ENCODE data around the gene AK4.

AK4 gene

DNA sequence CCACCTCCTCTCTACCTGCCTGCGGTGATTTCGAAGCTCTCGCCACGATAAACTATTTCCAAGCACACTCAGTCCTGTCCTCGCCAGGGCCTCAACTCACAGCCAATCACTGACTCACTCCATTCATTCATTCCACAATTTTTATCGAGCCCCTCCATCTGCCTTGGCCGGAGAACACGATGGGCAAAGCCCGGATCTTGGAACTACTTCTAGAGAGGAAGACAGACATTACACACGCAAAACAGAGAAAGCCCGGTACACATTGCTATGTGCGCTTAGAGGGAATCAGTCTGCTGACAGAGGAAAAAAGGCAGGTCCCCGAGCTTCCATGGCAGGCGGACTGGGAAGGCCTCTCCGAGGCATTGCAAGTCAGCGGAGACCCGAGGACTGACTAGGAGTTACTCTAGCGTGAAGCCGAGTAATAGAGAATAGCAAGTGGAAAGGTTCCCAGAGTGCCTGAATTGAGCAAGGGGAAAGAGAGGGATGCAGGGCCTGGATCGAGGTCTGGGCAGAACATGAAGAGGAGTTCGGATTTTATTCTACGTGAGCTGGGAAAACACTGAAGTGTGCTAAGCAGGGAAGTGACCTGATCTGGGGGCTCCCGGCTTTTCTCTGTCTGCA lies 107.1 kb downstream of the AK4 start:
- peak; percentile 82 for DNase-seq

DNA sequence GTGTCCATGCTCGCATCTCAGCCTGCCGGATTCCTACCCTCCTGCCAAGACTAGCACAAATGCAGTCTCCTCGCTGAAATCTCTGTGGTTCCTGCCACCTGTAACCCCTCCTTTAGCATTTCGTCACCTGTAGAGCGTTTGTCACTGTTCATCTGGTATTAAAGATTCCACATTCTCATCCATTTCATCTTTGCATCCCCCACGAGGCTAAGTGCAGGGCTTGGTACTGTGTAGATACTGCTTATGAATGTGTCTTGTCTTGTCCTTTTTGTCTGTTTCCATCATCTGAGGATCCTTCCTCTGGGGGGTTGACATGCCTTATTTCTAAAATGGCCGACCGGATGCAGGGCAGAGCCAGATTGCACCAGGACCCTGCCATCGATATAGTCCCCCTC lies 107.7 kb downstream of the AK4 start:
- DNase-seq: peak; percentile 70

DNA sequence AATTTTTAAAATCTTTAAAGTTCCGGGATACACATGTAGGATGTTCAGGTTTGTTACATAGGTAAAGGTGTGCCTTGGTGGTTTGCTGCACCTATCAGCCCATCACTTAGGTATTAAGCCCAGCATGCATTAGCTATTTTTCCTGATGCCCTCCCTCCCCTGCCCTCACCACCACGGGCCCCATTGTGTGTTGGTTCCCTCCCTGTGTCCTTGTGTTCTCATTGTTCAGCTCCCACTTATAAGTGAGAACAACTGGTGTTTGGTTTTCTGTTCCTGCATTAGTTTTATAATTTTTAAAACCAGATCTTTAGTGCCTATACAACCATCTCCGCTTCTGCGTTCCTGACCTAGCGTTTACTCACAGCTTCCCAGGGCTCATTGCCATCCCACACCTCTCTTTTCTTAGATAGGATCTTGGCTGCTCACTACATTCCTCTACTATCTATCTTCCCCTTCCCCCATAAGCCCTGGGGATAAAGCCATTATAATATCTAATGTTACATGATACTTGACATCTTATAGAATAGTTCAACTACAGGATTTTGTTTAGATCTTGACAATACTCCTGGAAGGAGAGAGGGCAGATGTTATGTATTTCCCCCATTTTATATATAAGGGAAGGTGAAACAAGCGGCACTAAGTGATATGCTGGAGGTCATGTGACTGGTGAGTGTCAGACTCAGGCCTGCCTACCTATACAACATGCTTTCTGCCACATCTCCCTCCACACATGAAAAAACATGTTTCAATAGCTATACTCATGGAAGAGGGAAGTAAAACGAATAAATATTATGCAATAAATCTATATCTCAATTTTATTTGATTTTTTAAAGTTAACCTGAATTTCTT lies 109.1 kb downstream of the AK4 start:
- no peak for DNase-seq

GRCh38 chr1:65258106-65258505 lies 110.1 kb downstream of the AK4 start:
- no peak for DNase-seq

DNA sequence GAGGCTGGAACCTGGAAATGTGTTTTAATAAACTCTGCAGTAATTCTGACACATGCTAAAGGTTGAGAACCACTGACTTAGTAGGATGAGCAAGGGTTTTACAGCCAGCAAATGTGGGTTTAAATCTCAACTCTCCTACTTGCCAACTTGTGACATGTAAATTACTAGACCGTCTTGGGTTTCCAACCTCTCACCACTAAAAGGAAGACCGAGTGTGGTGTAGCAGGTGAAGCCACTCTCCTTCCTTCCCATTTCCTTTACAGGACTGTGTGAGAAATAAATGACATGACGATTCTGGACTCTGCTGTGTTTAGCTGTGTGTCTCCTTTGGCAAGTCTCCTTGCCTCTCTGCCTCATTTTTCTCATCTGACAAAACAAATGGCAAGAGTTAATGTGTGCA lies 111.8 kb downstream of the AK4 start:
- DNase-seq: peak; percentile 35

DNA sequence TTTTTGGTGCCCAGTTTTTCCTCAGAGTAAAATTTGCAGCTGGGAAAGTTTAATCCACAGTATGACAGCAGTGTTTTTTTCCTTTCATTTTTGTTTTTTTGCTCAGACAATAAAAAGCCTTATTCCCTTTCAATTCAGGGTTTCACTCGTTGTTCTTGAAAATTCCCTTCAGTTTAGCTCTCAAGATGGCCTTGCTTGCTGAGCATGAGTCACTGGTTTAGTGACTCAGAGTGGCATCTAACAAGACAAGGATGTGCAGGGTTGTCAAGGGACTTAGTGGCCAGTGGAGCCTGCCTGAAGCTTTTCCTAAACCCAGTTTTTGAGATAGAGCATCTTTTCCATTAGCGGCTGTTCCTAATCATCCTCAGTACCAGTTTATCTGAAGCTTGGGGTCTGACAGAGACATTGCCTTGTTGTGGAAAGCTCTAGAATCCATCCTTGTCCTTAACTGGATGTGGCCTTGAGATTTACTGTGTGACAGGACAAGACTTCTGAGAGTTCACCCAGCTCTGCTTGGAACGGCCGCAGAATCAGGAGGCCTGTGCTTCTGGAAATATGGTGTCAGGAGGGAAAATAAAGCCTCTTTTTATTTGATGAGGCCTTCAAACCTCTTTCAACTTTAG lies 113.0 kb downstream of the AK4 start:
- DNase-seq: peak; percentile 91

DNA sequence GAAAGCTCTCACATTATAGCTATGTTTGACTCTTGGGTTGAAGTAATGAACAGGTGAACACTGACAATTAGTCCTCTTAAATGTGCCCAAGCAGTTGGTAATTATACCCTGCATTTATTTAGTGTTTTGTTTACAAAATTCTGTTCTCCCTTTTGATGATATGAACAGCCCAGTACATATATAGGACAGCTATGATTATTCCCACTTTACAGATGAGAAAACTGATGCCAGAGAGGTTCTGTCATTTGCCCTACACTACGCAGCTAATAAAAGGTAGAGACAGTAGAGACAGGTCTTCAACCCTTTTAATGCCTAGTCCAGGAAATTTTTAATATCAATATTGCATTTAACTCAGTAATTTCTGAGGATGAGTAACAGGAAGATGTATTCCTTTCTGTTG lies 115.3 kb downstream of the AK4 start:
- no peak for DNase-seq

DNA sequence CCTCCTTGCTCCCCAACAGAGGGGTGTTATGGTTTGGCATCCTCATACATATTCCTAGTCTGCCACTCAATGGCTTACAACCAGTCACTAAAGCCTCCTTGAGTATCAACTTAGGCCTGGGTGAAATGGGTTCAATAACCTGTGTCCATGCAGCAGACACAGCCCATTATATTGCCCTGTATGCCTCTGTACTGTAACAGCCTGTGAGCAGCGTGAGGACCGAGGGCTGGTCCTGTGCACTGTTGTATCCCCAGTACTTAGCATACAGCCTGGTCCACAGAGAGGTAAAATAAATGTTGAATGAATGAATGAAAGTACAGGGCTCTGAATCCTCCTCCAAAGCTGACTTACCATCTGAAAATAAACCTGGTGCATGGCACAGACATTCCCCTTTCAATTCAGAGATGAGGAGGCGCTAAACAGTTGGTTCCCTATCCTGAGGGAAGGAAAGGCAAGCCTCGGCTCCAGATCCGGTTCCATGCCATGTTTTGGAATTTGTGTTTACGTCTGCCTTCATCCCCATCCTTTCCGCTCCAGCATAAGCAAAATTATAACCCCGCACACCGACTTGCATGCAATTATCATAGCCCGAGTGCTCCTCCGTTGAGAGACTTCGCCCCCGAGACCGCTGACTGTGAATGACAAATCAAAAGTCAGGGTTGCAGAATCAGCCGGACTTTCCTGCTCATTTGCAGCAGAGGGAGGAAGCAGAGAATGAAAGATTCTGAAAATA lies 116.4 kb downstream of the AK4 start:
- DNase-seq: peak; percentile 65

DNA sequence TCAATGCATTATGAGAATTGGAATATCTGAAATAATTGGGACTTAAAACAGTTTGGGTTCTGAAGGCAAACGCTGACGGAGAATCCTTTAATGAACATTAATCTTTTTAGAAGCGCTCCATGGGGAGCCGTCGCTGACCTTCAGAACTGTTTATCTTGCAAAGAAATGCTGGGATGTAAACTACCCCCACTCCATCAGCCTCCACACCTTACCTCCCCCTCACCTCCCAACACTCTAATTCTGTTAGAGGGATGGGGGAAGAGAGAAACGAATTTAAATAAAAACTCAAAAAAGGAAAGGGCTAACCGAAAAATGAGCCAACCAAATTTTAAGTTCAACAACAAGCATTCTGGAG lies 117.3 kb downstream of the AK4 start:
- DNase-seq: peak; percentile 49

DNA sequence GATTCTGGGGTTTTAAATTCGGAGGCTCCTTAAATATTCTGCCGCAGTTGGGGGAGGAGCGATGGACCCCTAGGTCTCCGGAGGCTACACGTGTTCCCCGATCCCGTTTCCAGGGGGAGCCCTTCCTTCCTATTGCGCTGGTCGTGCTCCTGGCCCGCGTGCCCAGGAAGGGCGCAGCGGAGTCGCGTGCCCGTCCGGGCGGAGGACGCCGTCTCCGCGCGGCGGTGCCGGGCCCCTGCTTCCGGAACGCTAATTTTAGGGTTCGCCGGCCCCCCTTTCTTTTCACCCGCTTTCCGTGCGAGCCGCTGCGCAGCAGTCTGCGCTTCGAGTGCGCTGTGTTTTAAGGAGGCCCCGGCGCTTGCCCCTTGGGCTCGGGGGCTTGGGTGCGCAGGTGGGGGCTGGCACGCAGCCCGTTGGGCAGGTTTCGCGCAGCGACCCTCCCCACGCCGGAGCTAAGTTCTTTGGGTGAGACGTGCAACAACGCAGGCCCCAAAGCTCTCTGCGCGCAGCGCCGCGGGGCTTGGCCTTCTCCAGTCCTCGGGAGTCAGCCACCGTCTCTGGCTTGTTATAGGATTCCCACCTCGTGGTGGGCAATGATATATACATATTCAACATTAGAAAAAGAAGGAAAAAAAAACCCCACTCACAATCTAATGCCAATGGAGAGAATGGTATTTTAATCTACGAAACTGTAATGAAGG lies 117.8 kb downstream of the AK4 start:
- peak; percentile 81 for DNase-seq

GRCh38 chr1:65266476-65266875 lies 118.5 kb downstream of the AK4 start:
- peak; percentile 50 for DNase-seq

DNA sequence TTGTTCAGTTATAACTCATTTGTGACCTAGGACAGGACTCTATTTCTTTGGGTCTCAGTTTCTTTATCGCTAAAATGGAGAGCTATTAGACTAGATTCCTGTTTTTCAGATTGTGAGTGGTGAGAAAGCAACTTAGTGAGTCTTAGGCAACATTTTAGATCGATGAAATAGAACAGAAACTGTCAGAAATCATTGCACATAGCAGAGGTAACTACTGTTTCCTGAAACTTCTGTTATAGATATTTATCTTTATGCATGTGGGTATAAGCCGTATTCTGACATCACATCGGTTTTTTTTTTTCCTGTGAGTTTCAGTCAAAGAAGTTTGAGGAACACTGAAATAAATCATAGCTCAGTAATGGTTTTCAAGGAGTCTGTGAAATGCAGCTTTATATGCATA lies 119.3 kb downstream of the AK4 start:
- no peak for DNase-seq

DNA sequence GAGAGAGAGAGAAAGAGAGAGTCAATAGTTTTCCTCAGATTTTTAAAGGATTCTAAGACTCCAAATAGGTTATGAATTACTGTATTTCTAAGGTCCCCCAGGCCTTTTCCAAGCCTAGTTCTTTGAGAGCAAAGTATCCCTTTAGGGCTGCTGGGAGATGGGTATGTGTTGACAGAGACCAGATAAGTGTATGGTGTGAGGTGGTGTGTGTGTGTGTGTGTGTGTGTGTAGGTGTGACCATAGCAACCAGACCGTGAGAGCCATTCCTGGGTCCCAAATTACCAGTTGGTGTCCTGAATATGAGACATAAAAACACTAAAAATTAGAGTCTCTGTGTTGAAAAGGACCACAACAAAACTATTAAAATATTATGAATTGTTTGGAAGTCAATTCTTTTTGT lies 119.7 kb downstream of the AK4 start:
- DNase-seq: peak; percentile 82

GRCh38 chr1:65269612-65270011 lies 121.6 kb downstream of the AK4 start:
- no peak for DNase-seq

- DNase-seq: no peak
Observed at GRCh38 chr1:65276197-65276939, 128.4 kb downstream of the AK4 start.

DNA sequence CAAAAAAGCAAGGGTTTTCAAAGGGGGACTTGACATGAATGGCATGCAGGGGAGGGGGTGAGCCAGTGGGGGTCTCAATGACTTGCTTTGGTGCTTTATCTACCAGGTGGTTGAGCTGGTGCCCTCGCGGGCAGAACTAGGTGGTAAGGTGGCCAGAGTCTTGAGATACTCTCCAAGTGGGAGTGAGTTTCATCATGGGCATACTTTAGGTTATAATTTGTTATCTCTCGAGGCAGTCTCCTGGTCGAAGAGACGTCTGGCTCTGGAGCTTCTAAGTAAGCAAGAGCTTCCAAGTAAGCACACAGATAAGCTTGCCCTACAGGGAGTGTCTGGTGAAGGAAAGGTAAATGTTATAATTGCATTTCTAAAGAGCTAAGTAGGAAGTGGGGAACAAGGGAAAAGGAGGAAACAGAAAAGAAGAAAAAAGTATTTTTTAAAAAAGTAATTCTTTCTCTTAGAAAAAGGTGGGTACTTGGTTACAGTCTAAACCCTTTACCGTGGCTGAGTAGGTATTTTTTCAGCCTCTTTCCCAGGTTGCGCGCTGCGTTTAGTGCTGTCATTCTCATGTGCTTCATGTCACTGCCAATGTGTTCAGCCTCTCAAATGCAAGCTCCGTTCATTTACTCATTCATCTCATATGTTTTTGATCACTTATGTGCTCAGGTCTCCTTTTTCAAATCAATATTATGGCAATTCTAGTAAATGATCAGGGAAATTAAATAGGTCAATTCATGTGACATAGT lies 129.8 kb downstream of the AK4 start:
- no peak for DNase-seq

GRCh38 chr1:65278376-65279069 lies 130.5 kb downstream of the AK4 start:
- no peak for DNase-seq

GRCh38 chr1:65279070-65279779 lies 131.2 kb downstream of the AK4 start:
- DNase-seq: no peak
